IPS-11a (cell line): ENCODE results near the gene HS6ST1.

ENCODE experiments used
- H3K4me3 ChIP-seq: one replicate; pipeline ENCODE4 v1.5.1; 2013; ENCODE audit warnings: low read depth, low read length, control low read depth

The HS6ST1 gene

GRCh38 chr2:128348701-128349100 is 30.0 kb upstream of the HS6ST1 start:
- no peak overlapping the region for H3K4me3 ChIP-seq

GRCh38 chr2:128347701-128348539 is 29.3 kb upstream of the HS6ST1 start:
- H3K4me3 ChIP-seq = no peak overlapping the region

GRCh38 chr2:128347171-128347558 is 28.5 kb upstream of the HS6ST1 start:
- H3K4me3 ChIP-seq = no peak overlapping the region

GRCh38 chr2:128346291-128347170 is 27.9 kb upstream of the HS6ST1 start:
- no peak overlapping the region for H3K4me3 ChIP-seq

GRCh38 chr2:128345436-128346165 is 26.9 kb upstream of the HS6ST1 start:
- H3K4me3 ChIP-seq = no peak overlapping the region

GRCh38 chr2:128344101-128344500 is 25.4 kb upstream of the HS6ST1 start:
- H3K4me3 ChIP-seq = no peak overlapping the region

GRCh38 chr2:128343459-128343858 is 24.8 kb upstream of the HS6ST1 start:
- no peak overlapping the region for H3K4me3 ChIP-seq

GRCh38 chr2:128342550-128342949 is 23.9 kb upstream of the HS6ST1 start:
- no peak overlapping the region for H3K4me3 ChIP-seq

GRCh38 chr2:128341621-128342020 is 23.0 kb upstream of the HS6ST1 start:
- no peak overlapping the region for H3K4me3 ChIP-seq

GRCh38 chr2:128332091-128332634 is 13.5 kb upstream of the HS6ST1 start:
- H3K4me3 ChIP-seq = no peak overlapping the region

- H3K4me3 ChIP-seq = no peak overlapping the region
Measured at GRCh38 chr2:128330583-128330982, 11.9 kb upstream of the HS6ST1 start.

GRCh38 chr2:128329607-128330006 is 10.9 kb upstream of the HS6ST1 start:
- H3K4me3 ChIP-seq = no peak overlapping the region

GRCh38 chr2:128327180-128327964 is 8.7 kb upstream of the HS6ST1 start:
- H3K4me3 ChIP-seq = no peak overlapping the region

GRCh38 chr2:128326346-128326745 is 7.7 kb upstream of the HS6ST1 start:
- H3K4me3 ChIP-seq = no peak overlapping the region

- no peak overlapping the region for H3K4me3 ChIP-seq
Measured at GRCh38 chr2:128325611-128326181, 7.0 kb upstream of the HS6ST1 start.

GRCh38 chr2:128324897-128325410 is 6.3 kb upstream of the HS6ST1 start:
- no peak overlapping the region for H3K4me3 ChIP-seq

GRCh38 chr2:128324008-128324896 is 5.6 kb upstream of the HS6ST1 start:
- no peak overlapping the region for H3K4me3 ChIP-seq

GRCh38 chr2:128323555-128323931 is 4.9 kb upstream of the HS6ST1 start:
- H3K4me3 ChIP-seq = no peak overlapping the region
